HG03469 (cell line): ENCODE results near the gene AGBL4.
"Not testable (repeated sequence)": the region's sequence is repeated elsewhere in the genome, so short reads cannot be mapped to it uniquely, and the experiment has no call there.

Experiments
- ATAC-seq: cut with Tn5 transposase; IDR thresholded peaks from one replicate; pipeline ENCODE4 v1.9.1; 2021; ENCODE audit warnings: mild to moderate bottlenecking, moderate library complexity, moderate number of reproducible peaks; ENCODE audit not compliant: unreplicated experiment

AGBL4 gene

GRCh38 chr1:49319426-49319963 is 704.3 kb downstream of the AGBL4 start:
- no peak for ATAC-seq

GRCh38 chr1:49318218-49318617 is 705.5 kb downstream of the AGBL4 start:
- no peak for ATAC-seq

GRCh38 chr1:49307457-49307856 is 716.3 kb downstream of the AGBL4 start:
- no peak for ATAC-seq

- ATAC-seq = no peak
Observed at GRCh38 chr1:49306507-49307070, 717.2 kb downstream of the AGBL4 start.

- ATAC-seq = not testable (repeated sequence)
Observed at GRCh38 chr1:49302400-49302799, 721.4 kb downstream of the AGBL4 start.

- no peak for ATAC-seq
Observed at GRCh38 chr1:49298304-49298703, 725.5 kb downstream of the AGBL4 start.

GRCh38 chr1:49297783-49298182 is 726.0 kb downstream of the AGBL4 start:
- ATAC-seq = no peak

- ATAC-seq = no peak
Observed at GRCh38 chr1:49294539-49294938, 729.2 kb downstream of the AGBL4 start.

- no peak for ATAC-seq
Observed at GRCh38 chr1:49293016-49293415, 730.7 kb downstream of the AGBL4 start.

- ATAC-seq = not testable (repeated sequence)
Observed at GRCh38 chr1:49257211-49258049, 766.3 kb downstream of the AGBL4 start.

GRCh38 chr1:49252917-49253316 is 770.8 kb downstream of the AGBL4 start:
- ATAC-seq = no peak

- ATAC-seq = no peak
Observed at GRCh38 chr1:49251019-49251784, 772.6 kb downstream of the AGBL4 start.

GRCh38 chr1:49240709-49241221 is 783.0 kb downstream of the AGBL4 start:
- ATAC-seq = no peak

GRCh38 chr1:49234988-49235387 is 788.8 kb downstream of the AGBL4 start:
- ATAC-seq = no peak

- ATAC-seq = no peak
Observed at GRCh38 chr1:49229555-49229954, 794.2 kb downstream of the AGBL4 start.

GRCh38 chr1:49226758-49227157 is 797.0 kb downstream of the AGBL4 start:
- ATAC-seq = no peak

GRCh38 chr1:49225464-49225863 is 798.3 kb downstream of the AGBL4 start:
- no peak for ATAC-seq

GRCh38 chr1:49213301-49213700 is 810.5 kb downstream of the AGBL4 start:
- ATAC-seq = no peak

GRCh38 chr1:49208712-49209111 is 815.0 kb downstream of the AGBL4 start:
- no peak for ATAC-seq

GRCh38 chr1:49204720-49205119 is 819.0 kb downstream of the AGBL4 start:
- ATAC-seq = no peak

- ATAC-seq = no peak
Observed at GRCh38 chr1:49200738-49201137, 823.0 kb downstream of the AGBL4 start.
